NCI-H1092 treated with DMSO at 0.1 percent for 48 hours (cell line): Measurements from ENCODE around the gene NRBF2.
"Not testable (repeated sequence)": the region's sequence is repeated elsewhere in the genome, so short reads cannot be mapped to it uniquely, and the experiment has no call there.

Experiments
- DNase-seq: peaks from one replicate; lab custom pipeline; 2025; lab: John Stamatoyannopoulos, UW

NRBF2 gene

DNA sequence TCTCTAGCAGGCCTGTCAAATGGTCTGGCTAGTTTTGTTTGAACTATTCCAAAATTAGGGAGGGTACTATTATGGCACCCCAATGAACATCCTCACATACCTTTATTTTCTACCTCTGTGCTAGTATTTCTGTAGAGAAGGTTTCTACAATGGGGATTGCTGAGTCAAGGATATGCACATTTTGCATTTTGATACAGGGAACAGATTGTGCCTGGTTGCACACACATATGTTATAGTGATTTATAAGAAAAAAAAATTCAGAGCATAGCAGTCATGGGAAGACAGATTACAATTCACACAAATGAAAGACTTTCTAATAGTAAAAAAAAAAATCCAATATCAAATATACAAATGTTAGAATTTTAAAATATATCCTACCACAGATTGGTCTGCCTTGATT, 14.1 kb upstream of the NRBF2 start:
- no peak for DNase-seq

DNA sequence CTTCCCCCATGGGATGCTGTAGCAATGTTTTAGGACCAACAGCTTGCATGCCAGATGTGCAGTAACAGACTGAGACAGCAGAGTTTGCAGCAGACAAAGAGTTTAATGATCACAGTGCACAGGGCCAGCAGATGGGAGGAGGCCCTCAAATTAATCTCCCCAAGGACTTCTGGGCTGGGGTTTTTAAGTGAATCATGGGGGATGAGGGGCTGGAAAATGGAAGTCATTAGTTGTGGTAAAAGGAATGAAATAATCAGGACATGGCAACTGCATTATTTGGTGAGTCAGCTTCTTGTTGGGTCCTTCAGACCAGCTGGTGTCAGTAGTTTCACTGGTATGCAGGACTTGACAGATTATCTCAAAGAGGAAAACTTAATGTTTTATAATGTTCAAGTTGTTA, 12.6 kb upstream of the NRBF2 start:
- no peak for DNase-seq

DNA sequence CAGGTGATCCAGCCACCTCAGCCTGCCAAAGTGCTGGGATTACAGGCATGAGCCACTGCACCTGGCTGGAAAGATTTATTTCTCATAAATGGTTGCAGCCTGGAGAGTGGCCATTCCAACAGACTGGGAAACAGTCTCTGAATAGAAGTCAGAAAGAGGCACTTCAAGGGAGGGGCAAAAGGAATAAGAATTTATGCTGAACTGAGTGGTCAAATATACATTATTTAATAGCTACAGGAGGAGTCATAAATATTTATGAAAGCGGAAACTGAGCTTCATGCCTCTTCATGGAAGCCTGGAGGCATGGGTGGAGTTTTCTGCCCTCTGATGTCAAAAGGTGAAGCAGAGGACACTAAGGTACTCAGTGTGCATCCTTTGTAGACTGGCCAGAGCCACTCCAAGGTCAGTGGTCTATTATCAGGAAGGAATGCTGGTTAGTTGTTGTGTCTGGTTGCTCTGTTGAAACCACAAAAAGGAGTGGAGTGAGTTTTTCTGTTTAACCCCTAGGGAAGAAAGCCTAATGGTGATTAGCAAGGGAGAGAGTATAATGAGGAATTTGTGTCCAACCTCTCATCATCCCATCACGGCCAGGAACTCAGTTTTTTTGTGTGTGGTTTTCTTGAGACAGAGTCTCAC, 9.3 kb upstream of the NRBF2 start:
- no peak for DNase-seq

DNA sequence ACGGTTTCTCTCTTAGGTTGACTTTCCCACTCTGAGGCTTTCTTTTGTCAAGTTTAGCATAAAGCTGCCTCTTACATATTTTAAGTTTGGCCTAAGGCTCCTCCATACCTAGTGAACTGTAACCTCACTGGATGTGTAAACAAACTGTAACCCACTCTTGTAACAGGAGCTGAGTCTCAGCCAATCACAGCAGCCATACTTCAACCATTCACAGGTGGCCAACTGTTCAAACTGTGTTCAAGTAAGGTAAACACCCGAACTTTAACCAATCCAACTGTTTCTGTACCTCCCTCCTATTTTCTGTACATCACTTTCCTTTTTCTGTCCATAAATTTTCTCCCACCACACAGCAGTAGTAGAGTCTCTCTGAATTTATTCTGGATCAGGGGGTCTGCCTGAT, 7.7 kb upstream of the NRBF2 start:
- DNase-seq = no peak

DNA sequence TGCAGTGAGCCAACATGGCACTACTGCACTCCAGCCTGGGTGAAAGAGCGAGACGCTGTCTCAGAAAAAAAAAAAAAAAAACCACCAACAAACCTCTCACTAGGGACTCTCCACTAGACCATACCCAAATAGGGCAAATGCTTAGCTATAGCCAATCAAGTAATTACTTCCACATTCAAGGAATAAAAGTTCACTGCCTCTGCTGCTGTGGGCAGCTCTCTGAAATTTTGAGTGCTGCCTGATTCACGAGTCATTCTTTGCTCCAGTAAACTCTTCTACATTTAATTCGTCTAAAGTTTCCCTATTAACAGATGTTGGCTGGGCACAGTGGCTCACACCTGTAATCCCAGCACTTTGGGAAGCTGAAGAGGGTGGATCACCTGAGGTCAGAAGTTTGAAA, 4.7 kb upstream of the NRBF2 start:
- no peak for DNase-seq

DNA sequence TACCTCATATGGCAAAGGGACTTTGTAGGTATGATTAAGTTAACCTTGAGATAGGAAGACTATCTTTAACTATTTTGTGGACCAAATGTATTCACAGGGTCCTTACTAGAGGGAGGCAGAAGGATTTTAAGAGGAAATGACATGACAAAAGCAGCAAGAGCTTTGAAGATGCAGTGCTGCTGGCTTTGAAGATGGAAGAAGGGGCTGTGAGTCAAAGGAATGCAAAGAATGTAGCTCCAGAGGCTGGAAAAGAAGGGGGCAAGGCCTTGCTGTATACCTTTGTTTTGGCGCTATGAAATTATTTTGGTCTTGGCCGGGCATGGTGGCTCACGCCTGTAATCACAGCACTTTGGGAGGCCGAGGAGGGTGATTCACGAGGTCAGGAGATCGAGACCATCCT, 3.2 kb upstream of the NRBF2 start:
- DNase-seq = no peak

DNA sequence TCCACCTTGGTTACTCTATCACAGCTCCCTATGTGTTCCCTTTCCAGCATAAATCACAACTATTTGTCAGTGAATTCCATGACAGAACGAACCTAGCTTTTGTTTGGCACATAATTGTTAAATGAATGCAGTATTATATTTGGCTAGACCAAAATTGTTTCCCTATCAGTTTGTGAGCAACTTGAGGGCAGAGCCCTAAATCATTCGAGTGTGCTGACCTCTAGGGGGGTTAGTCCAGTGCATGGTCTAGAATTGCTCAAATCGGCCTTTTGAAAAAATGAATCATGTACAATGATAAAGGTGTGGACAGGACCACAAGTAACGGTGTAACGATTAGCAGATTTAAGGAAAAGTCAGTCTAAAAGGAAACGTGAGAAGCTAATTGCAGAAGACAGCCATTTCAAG, 475 bp upstream of the NRBF2 start:
- DNase-seq = no peak

DNA sequence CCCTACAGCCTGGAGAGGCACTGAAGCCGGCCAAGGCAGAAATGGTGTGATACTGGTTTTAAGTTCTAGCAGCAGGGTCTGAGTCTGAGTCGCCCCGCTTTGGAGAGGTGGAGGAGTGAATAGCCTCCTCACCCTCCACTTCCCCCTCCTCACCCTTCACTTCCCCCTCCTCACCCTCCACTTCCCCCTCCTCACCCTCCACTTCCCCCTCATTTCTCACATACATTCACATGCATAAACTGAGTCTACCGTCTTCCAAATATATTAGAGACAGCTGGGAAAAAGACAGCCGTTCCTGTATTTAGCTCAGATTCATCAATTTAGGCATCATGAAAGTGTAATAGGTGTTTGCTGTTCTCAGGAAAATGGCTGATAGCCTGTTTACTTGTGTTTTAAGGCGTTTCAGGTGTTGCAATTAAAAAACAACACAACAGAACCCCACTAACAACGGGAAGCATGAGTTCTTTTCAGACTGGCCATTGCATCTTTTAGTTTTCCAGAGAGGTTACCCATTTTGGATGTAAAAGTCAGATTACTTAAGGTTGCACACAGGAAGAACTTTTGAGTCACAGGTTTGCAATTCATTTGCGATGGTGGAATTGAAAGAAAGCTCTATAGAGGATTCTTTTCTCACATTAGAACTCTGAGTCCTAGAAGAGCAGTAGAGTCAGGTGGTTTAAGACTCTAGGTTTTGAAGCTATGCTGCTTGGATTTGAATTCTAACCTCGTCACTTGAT, 861 bp downstream of the NRBF2 start:
- no peak for DNase-seq

DNA sequence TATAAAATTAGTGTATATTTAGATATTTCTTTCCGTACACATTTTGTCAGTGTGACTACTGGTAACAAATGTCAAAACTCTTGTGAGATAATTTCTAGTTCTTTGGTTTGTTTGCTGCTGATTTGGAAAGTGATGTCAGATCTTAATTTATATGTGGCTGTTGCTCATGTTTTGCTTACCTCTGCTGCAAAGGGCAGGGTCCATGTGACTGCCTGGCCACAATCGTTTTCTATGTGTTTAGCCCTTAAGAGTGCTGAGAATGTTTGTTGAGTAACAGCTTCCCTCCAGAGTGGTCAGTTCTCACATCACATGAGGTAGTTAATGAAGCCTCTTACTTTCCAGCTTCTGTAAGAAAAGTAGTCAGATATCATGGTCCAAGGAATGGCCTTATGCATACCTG, 4.2 kb downstream of the NRBF2 start:
- DNase-seq = no peak

DNA sequence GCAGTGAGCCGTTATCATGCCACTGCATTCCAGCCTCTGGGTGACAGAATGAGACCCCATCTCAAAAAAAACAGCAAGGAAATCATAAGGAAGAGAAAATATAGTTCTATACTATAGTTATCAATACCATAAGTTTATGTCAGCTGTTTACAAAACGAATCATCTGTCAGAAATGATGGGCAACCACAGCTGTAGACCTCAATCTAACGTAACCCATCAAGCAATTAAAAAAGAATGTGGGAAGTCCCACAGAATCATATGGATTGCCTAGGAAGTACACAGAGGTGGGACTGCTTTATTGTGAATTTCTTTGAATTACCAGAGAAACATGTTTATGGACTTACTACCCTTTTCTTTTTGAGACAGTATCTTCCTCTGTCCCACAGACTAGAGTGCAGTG, 6.9 kb downstream of the NRBF2 start:
- DNase-seq = no peak

DNA sequence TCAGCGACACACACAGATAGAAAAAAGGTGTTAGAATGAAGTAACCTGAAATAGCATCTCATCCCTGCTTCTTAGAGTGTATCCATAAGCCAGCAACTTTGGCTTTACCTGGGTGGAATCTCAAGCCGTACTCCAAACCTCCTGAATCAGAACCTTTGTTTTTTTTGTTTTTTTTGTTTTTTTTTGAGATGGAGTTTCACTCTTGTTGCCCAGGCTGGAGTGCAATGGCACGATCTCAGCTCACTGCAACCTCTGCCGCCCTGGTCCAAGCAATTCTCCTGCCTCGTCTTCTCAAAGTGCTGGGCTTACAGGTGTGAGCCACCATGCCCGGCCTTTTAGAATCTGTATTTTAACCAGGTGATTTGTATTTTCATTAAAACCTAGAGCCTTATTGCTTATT, 9.0 kb downstream of the NRBF2 start:
- DNase-seq = no peak

DNA sequence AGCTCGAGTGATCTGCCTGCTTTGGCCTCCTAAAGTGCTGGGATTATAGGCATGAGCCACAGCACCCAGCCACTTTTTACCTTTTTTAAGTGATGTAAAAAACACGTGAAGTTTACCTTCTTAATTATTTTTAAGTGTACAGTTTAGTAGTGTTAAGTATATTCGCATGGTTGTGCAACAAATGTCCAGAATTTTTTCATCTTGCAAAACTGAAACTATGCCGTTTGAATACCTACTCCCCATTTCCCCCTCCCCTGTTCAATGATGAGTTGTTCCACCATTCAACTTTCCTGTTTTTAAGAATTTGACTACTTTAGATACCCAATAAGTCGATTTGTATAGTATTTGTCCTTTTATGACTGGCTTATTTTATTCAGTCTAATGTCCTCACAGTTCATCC, 10.9 kb downstream of the NRBF2 start:
- DNase-seq = no peak

DNA sequence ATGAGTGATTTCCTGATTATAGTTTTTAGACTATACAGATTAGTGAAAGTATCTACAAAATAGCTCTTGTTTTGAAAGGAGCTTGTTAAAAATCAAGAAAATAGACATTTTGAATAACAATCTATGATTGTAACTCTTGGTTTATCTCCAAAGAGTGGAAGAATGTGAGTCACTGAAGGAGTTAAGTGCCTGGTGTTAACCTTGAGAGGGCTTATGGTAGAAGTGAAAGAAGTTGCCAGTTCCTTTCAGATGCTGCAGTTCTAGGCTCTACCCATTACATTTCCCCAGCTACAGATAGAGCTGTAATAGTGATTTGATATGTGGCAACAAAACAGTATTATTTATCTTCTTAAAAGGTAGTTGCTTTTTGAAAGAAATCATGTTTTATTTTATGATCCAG, 12.7 kb downstream of the NRBF2 start:
- no peak for DNase-seq

DNA sequence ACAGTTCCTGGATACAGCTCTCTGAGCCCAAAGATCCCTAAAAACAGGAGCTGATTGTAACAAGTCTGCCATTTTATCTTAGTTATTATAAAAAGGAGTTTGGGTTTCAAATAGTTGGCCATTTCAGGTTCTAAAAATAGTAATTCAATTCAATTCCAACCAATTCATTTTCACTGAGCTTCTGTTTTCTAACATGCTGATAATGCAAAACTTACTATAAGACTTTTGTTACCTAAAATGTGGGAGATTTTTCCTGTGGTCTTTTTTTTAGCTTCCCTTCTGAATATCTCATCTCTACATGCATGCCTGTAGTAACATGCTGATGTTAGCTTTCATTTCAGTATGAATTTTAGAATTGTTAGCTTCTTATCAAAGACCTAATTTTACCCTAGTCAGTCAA, 13.4 kb downstream of the NRBF2 start:
- no peak for DNase-seq

DNA sequence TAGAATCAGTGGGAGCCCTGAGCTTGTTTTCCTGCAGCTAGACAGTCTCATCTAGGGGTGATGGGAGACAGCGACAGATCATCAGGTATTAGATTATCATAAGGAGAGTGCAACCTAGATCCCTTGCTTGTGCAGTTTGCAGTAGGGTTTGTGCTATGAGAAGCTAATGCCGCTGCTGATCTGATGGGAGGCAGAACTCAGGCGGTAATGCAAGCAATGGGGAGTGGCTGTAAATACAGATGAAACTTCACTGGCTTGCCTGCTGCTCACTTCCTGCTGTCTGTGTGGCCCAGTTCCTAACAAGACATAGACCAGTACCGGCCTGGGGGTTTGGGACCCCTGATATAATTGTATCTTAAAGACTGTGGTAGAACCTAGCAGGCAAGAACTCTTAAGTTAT, 17.6 kb downstream of the NRBF2 start:
- no peak for DNase-seq

DNA sequence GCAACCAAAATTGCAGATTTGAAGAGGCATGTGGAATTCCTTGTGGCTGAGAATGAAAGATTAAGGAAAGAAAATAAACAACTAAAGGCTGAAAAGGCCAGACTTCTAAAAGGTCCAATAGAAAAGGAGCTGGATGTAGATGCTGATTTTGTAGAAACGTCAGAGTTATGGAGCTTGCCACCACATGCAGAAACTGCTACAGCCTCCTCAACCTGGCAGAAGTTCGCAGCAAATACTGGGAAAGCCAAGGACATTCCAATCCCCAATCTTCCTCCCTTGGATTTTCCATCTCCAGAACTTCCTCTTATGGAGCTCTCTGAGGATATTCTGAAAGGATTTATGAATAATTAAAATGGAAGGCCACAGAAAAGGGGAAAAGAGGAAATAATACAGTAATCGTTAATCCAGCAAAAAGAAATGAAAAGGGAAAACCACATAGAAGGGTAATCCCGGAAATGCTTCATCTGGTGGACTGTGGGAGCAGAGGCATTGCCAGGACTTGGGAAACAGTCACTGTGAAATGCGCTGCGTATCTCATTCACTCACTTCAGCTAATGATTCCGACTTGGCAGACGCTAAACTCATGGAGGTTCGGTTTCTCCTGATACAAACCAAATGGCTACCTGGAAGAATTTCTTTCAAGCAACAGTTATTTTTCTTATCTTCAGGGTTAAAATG, 20.9 kb downstream of the NRBF2 start:
- DNase-seq = not testable (repeated sequence)

DNA sequence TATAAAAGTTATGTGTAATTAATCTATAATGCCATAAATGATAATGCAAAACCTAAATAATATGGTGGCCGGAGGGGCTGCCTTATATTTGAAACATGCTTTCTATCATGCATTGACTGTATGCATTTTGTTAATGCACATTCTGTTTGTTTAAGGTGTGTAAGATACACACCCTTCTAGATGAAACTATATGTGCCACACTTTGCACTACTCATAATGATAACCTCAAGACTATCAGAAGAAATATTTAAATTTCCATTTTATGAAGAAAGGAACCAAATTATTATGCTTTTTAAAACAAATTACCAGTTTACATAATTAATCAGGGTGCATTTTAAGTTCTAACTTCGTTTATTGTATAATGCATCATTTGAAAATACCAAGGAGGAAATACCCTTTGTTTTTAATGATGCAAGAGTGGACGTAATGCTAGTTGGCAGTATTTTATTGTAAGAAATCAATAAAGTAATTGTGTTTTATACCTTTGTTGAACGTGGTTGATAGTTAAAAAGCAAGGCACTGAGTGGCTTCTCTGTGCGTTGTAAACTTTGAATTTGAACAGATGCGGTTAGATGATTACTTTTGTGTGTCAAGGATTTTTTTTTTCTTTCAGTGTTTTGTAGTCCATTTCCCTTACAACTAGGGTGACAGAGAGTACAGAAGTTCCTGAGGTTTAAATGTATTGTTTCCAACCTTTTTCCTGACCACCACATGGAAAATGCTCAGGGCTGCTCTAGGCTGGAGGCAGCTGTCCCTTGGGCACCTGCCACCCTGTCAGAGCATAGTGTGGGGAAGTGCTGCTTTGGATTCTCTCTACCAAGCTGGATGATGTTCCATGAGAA, 21.6 kb downstream of the NRBF2 start:
- no peak for DNase-seq

DNA sequence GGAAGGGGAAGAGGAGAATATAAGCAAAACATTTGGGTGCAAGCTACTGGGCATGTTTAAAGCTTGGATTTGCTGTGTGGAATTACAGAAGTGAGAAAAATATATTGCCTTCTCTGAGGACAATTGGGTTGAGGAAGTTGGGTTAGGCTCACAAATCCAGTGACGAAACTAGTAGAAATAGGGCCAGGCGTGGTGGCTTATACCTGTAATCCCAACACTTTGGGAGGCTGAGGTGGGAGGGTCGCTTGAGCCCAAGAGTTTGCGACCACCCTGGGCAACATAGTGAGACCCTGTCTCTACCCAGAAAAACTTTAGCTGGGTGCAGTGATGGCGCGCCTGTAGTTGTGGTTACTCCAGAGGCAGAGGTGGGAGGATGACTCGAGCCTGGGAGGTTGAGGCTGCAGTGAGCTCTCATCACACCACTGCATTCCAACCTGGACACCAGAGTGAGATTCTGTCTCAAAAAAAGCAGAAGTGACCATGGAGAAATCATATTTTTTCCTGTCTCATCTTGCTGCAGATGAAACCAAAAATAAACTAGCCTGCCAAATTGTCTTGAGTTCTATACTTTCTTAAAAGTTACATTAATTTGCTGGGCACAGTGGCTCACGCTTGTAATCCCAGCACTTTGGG, 22.4 kb downstream of the NRBF2 start:
- DNase-seq = no peak

DNA sequence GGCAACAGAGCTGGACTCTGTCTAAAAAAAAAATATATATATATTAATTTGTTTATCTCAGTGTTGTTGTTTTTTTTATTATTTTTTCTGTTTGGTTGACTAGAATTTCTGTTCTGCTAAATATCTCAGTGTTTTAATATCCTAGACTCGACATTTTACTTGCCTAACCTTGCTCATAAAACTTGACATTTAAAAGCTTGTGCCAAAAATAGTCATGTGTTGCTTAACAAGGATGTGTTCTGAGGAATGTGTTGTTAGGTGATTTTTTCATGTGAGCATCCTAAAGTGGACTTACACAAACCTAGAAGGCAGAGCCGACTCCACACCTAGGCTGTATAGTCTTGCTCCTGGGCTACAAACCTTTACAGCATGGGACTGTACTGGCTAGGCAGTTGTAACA, 23.1 kb downstream of the NRBF2 start:
- DNase-seq = no peak

DNA sequence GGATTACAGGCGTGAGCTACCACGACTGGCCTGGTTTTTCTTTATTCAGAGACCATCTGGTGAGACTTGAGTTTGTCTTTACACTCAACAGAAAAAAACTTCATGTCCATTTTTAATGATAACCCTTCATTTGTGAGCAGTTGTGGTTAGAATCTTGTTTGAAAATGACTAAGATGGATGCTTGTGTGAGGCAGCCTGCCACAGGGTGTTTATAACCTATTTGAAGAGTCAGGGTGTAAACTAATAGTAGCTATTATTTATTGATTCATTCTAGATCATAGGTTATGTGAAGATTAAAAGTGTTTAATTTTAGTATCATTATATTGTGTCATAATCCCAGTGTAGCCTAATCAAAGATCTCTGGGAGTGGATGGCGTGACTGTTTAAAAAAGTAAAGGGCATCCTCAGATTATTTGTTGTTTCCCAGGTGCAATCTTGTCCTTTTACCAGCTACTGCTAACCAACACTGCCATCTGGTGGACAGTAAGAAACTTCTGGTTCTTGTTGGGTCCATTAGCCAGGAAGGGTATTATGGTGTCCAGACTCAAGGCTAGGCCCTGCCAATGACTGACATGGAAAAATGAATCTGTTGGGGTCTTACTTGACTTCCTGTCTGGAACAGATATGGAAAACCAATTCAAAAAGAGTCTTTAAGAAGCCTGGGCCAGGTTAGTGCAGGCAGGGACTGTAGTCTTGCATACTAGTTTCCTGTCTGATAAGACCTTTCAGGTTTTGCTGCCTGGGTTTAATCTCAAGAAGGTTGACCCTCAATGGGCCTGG, 24.9 kb downstream of the NRBF2 start:
- peak; percentile 54 for DNase-seq

DNA sequence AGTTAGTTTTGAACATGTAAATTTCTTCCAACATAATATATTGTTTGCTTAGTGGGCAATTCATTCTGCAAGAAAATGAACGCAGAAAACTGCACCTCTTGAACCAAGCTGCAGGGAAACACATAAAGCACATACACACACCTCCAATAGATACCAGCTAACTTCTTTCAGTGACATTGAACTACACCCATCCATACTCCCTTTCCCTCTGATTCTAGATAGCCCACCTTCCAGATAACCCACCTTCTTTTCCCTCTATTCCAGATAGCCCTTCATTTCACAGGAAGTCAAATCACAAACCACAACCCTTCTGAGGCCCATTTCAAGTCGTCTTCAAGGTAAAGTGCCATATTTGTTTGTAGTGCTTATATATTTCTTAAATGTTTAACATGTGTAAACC, 28.5 kb downstream of the NRBF2 start:
- DNase-seq = no peak
